GM18907 (cell line): ENCODE data around the gene NXPH1.

Experiments
- ATAC-seq: cut with Tn5 transposase; IDR thresholded peaks from one replicate; pipeline ENCODE4 v1.9.1; 2021; ENCODE audit warnings: mild to moderate bottlenecking, moderate library complexity; ENCODE audit not compliant: unreplicated experiment

Gene NXPH1

DNA sequence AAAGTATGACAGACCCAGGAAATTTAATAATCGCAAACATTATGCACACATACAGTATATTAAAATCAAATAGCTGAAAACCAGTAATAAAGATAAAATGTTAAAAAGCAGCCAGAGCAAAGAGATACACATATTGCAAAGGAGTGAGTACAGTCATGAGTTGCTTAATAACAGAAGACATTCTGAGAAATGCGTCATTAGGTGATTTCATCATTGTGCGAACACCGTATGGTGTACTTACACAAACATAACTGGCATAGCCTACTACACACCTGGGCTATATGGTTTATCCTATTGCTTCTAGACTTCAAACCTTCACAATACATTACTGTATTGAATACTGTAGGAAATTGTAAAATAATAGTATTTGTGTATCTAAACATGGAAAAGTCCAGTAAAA lies 367.6 kb downstream of the NXPH1 start:
- no peak for ATAC-seq
